HepG2 (cell line): ENCODE results near the gene FAM78A. TPM values are rescaled to one million over a fixed set of nuclear protein-coding genes. Genes with fewer than 3 reads are reported as not detected.

Experiments used
- ATAC-seq: fragments of 200-7000 bp; cut with Tn5 transposase; 3 replicates; pipeline ENCODE4 v1.9.1; 2020; ENCODE audit warnings: mild to moderate bottlenecking, moderate library complexity
- BruUV-seq: library from RNA; stranded (reverse); fragments of 400-500 nt; replicated peaks from 2 replicates; lab custom pipeline; 2021; lab: Mats Ljungman, UMichigan
- CTCF ChIA-PET: fragments of 300-600 bp; formaldehyde crosslinking; extraction: SDS; loops from one replicate; lab custom pipeline; 2021; ENCODE audit warnings: low total read pairs, inconsistent platforms, low intra/inter-chr PET ratio; lab: Yijun Ruan, JAX
- POLR2A ChIA-PET: fragments of 350-600 bp; sonication (Branson Sonifier 250); formaldehyde crosslinking; loops from one replicate; lab custom pipeline; 2020; ENCODE audit warnings: antibody characterized with exemption, inconsistent platforms; lab: Yijun Ruan, JAX
- DNase-seq: peaks from one replicate; pipeline ENCODE4 v3.0.0-alpha.2; 2015; ENCODE audit warnings: low spot score
- FAIRE-seq: peaks from 3 replicates; lab custom pipeline; 2011; peaks lifted over from hg19 to GRCh38; lab: Jason Lieb, UNC
- H2AFZ ChIP-seq: one replicate; pipeline ENCODE4 v1.6.1; 2011; ENCODE audit warnings: low read length, inconsistent platforms
- H3K27ac ChIP-seq: fragments of 300-600 bp; 3 replicates; pipeline ENCODE4 v1.8.0; 2011; ENCODE audit warnings: mixed run types, mild to moderate bottlenecking, mixed read lengths, low read length, inconsistent platforms; ENCODE audit not compliant: insufficient read depth; ENCODE audit errors: extremely low read length
- H3K27me3 ChIP-seq, 2 experiments: fragments of 200-600 bp in 1 of 2; 2 replicates in 1 of 2; 3 replicates in 1 of 2; pipeline versions ENCODE4 v1.6.0 to v1.8.0; 2011; ENCODE audit warnings: low read length in 2 of 2, mild to moderate bottlenecking in 2 of 2, moderate library complexity in 2 of 2, inconsistent platforms in 1 of 2; ENCODE audit not compliant: insufficient read depth in 2 of 2, control insufficient read depth in 1 of 2
- H3K36me3 ChIP-seq, 2 experiments: fragments of 200-600 bp in 1 of 2; replicated peaks in 1 of 2; 2 replicates in 1 of 2; 3 replicates in 1 of 2; pipeline versions ENCODE4 v1.5.1 to v1.8.0; 2011; ENCODE audit warnings: low read length in 2 of 2, inconsistent platforms in 1 of 2; ENCODE audit not compliant: insufficient read depth in 2 of 2, control insufficient read depth in 1 of 2
- H3K4me1 ChIP-seq: 2 replicates; pipeline ENCODE4 v1.5.1; 2012; ENCODE audit warnings: low read length, inconsistent platforms; ENCODE audit not compliant: insufficient read depth
- H3K4me2 ChIP-seq: 2 replicates; pipeline ENCODE4 v1.6.0; 2011; ENCODE audit warnings: low read depth, low read length, inconsistent platforms
- H3K4me3 ChIP-seq, 3 experiments: fragments of 200-600 bp in 1 of 3; sonication (generic), shearing (Covaris generic) in 1 of 3; replicated peaks in 1 of 3; 2 replicates each; pipeline ENCODE4 v1.5.1; 2011 to 2016; ENCODE audit warnings: low read length in 3 of 3, inconsistent platforms in 2 of 3, low read depth in 2 of 3, mild to moderate bottlenecking in 2 of 3, control low read depth in 1 of 3, mixed read lengths in 1 of 3; ENCODE audit not compliant: insufficient read depth in 1 of 3
- H3K79me2 ChIP-seq: one replicate; pipeline ENCODE4 v1.6.1; 2011; ENCODE audit warnings: low read length, inconsistent platforms; ENCODE audit not compliant: insufficient read depth
- H3K9ac ChIP-seq: 2 replicates; pipeline ENCODE4 v1.6.0; 2011; ENCODE audit warnings: mild to moderate bottlenecking, low read depth, low read length, inconsistent platforms; ENCODE audit not compliant: insufficient read depth
- H3K9me3 ChIP-seq: 2 replicates; pipeline ENCODE4 v1.5.1; 2012; ENCODE audit warnings: mild to moderate bottlenecking, low read length
- H4K20me1 ChIP-seq: 2 replicates; pipeline ENCODE4 v1.6.0; 2011; ENCODE audit warnings: inconsistent platforms, mild to moderate bottlenecking, low read length, moderate library complexity; ENCODE audit not compliant: insufficient read depth
- ATM ChIP-seq: fragments of 450-650 bp; IDR thresholded peaks from 2 replicates; pipeline ENCODE4 v1.7.1; 2017; ENCODE audit warnings: mild to moderate bottlenecking, borderline replicate concordance
- WGBS: methylation state at CpG from one replicate; pipeline ENCODE4 v1.1.6; 2017; ENCODE audit warnings: low lambda C conversion rate; 5-methylcytosine and 5-hydroxymethylcytosine counted together
- in situ Hi-C: cut with HindIII; loops from 2 replicates; pipeline ENCODE4 v1.10.0; 2017; ENCODE audit warnings: low pct_unique_long_range_greater_than_20kb; ENCODE audit not compliant: extremely low pct_ligation_motif_present
- intact Hi-C: fragments of 100-400 bp; cut with micrococcal nuclease; formaldehyde crosslinking; loops from one replicate; pipeline ENCODE4 v1.10.0; 2022; ENCODE audit not compliant: unreplicated experiment
- polyA plus RNA-seq, 8 experiments: library from polyadenylated mRNA; depleted of rRNA in 3 of 8; stranded (reverse) in 7 of 8; unstranded in 1 of 8; fragments of >200 nt; fragmentation: Illumina TruSeq in 4 of 8; extraction: Trizol in 4 of 8; gene quantifications; 2 replicates each; pipeline versions ENCODE4 v1.2.1 to v1.2.3, GENCODE V29; 2011 to 2016; ENCODE audit warnings: low read depth in 4 of 8, missing spikeins in 1 of 8, mixed read lengths in 1 of 8; ENCODE audit not compliant: insufficient read depth in 1 of 8
- total RNA-seq, 5 experiments: library from RNA; depleted of rRNA; stranded (reverse); fragments of >200 nt; fragmentation: Illumina TruSeq; extraction: Trizol; gene quantifications; 2 replicates each; pipeline ENCODE4 v1.2.3, GENCODE V29; 2016; ENCODE audit warnings: low read depth in 1 of 5
- TF ChIP-seq, protein P1 (sequence below): sonication (generic); formaldehyde crosslinking; conservative IDR thresholded peaks from 2 replicates; pipeline ENCODE4 v1.8.0; 2022; ENCODE audit warnings: low read depth, missing genetic modification reagents
- TF ChIP-seq, protein P2 (sequence below): sonication (generic); formaldehyde crosslinking; IDR thresholded peaks from 2 replicates; pipeline ENCODE4 v1.5.1; 2020; ENCODE audit warnings: mild to moderate bottlenecking, missing genetic modification reagents, moderate library complexity

FAM78A gene
- total and polyA plus RNA-seq, 2 of the 13 experiments (the other 11 are each of a cell fraction or from before 2014, with no cell fraction given), result 0.18 to 0.62 TPM

DNA sequence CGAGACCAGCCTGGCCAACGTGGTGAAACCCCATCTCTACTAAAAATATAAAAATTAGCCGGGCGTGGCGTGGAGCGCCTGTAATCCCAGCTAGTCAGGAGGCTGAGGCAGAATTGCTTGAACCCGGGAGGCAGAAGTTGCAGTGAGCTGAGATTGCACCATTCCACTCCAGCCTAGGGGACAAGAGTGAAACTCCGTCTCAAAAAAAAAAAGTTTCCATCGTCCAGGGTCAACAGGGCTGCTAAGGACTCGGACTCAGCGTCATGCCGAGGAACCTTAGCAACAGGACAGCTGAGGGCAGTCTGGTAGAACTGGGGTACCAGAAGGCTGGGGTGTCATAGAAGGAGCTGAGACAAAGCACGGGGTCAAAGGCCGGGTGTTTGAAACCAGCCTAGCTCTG is 21.7 kb downstream of the FAM78A start:
- H3K4me2 ChIP-seq, result no peak overlapping the region
- peaks cover 7 to 24% of the 10 kb centered on the region in 2 experiments; a peak in 4 of 5 replicates for H3K27me3 ChIP-seq
- no peaks in the 10 kb centered on the region for H3K36me3 ChIP-seq
- no peak overlapping the region for H3K9ac ChIP-seq
- no peaks in the 10 kb centered on the region for H3K79me2 ChIP-seq
- ChIA-PET POLR2A (no interaction called here), CTCF (no interaction called here)
- no peak overlapping the region for H3K4me3 ChIP-seq
- no peaks in the 10 kb centered on the region for H3K9me3 ChIP-seq
- DNase-seq, result no peak
- no peak overlapping the region for H3K27ac ChIP-seq
- TF ChIP-seq, protein P1, sequence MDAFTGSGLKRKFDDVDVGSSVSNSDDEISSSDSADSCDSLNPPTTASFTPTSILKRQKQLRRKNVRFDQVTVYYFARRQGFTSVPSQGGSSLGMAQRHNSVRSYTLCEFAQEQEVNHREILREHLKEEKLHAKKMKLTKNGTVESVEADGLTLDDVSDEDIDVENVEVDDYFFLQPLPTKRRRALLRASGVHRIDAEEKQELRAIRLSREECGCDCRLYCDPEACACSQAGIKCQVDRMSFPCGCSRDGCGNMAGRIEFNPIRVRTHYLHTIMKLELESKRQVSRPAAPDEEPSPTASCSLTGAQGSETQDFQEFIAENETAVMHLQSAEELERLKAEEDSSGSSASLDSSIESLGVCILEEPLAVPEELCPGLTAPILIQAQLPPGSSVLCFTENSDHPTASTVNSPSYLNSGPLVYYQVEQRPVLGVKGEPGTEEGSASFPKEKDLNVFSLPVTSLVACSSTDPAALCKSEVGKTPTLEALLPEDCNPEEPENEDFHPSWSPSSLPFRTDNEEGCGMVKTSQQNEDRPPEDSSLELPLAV, result no peak
- in situ Hi-C loops, result no loop called here
- peaks cover 29% of the 10 kb centered on the region for H3K4me1 ChIP-seq
- BruUV-seq, result no TSS peak
- H4K20me1 ChIP-seq, result no peaks in the 10 kb centered on the region
- intact Hi-C loops, result no loop called here
- no peak for ATAC-seq
- FAIRE-seq, result no peak
- no peak overlapping the region for H2AFZ ChIP-seq
- 67% methylated on average over 14 of the region's 14 CpGs for WGBS

DNA sequence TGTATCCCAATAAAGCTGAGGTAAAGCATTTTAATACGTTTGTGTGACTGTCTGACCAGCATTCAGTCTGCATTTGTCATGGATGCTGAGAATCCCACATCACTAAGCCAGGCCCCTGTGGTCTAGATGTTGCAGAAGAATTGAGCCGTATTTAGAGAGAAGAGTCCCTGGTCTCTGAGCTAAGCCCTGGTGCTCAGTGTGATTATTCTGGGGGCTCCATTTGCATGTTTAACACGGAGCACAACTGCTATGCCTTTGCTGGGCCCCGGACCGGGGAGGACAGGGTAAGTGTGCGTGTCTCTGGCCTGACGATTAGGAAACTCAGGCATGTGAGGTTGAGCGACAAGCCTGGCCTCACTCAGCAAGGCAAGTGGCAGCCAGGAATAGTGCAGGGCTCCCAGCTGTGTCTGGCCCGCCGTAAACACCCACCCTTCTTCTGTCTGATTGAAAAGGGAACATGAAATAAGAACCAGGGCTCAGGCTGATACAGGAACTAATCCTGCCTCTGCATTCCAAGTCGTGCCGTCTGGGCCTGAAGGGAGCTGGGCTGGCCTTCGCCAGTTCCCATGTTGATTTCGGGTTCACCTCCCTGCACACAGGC is 22.3 kb downstream of the FAM78A start:
- no peak overlapping the region for H3K4me3 ChIP-seq
- FAIRE-seq (no peak), ATAC-seq (peak; percentile 55), DNase-seq (no peak)
- no peaks in the 10 kb centered on the region for H4K20me1 ChIP-seq
- H3K9me3 ChIP-seq, result no peaks in the 10 kb centered on the region
- no peak overlapping the region for H2AFZ ChIP-seq
- BruUV-seq, result no TSS peak
- peaks cover 29% of the 10 kb centered on the region for H3K4me1 ChIP-seq
- WGBS, result 50% methylated on average over 9 of the region's 14 CpGs
- TF ChIP-seq ATM, result no peak
- TF ChIP-seq, protein P2, sequence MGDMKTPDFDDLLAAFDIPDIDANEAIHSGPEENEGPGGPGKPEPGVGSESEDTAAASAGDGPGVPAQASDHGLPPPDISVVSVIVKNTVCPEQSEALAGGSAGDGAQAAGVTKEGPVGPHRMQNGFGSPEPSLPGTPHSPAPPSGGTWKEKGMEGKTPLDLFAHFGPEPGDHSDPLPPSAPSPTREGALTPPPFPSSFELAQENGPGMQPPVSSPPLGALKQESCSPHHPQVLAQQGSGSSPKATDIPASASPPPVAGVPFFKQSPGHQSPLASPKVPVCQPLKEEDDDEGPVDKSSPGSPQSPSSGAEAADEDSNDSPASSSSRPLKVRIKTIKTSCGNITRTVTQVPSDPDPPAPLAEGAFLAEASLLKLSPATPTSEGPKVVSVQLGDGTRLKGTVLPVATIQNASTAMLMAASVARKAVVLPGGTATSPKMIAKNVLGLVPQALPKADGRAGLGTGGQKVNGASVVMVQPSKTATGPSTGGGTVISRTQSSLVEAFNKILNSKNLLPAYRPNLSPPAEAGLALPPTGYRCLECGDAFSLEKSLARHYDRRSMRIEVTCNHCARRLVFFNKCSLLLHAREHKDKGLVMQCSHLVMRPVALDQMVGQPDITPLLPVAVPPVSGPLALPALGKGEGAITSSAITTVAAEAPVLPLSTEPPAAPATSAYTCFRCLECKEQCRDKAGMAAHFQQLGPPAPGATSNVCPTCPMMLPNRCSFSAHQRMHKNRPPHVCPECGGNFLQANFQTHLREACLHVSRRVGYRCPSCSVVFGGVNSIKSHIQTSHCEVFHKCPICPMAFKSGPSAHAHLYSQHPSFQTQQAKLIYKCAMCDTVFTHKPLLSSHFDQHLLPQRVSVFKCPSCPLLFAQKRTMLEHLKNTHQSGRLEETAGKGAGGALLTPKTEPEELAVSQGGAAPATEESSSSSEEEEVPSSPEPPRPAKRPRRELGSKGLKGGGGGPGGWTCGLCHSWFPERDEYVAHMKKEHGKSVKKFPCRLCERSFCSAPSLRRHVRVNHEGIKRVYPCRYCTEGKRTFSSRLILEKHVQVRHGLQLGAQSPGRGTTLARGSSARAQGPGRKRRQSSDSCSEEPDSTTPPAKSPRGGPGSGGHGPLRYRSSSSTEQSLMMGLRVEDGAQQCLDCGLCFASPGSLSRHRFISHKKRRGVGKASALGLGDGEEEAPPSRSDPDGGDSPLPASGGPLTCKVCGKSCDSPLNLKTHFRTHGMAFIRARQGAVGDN (CRISPR knock-in tag), result peak; percentile 19; the same call in 1 of the 2 replicates
- POLR2A ChIA-PET, result no interaction called here
- H3K27ac ChIP-seq, result no peak overlapping the region
- H3K4me2 ChIP-seq, result no peak overlapping the region
- H3K27me3 ChIP-seq, result peaks cover 5 to 18% of the 10 kb centered on the region in 2 experiments; a peak in 4 of 5 replicates
- no peaks in the 10 kb centered on the region for H3K79me2 ChIP-seq
- CTCF ChIA-PET, result no interaction called here
- no peak overlapping the region for H3K9ac ChIP-seq
- in situ Hi-C loops, result no loop called here
- H3K36me3 ChIP-seq, result no peaks in the 10 kb centered on the region
- intact Hi-C loops, result no loop called here
